Measurements from ENCODE around the gene MYT1. TPM values are rescaled to one million over a fixed set of nuclear protein-coding genes. Genes with fewer than 3 reads are reported as not detected.

The MYT1 gene
- total and polyA plus RNA-seq, 2 of the 13 experiments (the other 11 are each of a cell fraction or from before 2014, with no cell fraction given) = 0.58 to 2.5 TPM

DNA sequence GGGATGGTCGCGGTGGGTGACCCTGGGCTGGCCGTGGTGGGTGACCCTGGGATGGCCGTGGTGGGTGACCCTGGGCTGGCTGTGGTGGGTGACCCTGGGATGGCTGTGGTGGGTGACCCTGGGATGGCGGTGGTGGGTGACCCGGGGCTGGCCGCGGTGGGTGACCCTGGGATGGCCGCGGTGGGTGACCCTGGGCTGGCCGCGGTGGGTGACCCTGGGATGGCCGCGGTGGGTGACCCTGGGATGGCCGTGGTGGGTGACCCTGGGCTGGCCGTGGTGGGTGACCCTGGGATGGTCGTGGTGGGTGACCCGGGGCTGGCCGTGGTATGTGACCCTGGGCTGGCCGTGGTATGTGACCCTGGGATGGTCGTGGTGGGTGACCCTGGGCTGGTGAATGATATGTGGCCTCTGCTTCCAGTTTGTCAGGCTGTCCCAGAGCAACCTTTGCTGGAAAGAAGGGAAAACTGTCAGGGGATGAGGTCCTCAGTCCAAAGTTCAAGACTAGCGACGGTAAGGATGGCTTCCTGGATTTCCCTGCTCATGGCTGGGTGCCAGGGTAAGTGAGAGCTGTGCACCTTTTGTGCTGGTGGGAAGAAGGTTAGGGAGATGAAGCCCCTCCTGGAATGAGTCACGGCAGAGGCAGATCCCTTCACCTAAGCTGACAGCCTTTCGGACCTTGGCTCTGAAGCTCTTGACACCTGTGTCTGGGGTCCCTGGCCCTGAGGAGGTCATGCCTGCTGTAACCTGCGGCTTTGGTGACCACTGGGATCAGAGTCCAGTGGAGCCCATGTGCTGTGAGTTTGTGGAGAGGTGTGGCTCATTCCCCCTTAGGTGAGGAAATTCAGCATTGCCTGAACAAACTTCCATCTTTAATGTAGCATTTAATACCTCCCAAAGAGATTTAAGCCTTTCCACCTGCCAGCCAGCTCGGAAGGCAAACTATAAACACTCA, 72.2 kb downstream of the MYT1 start (continued):
- TF ChIP-seq AGO1 (IDR thresholded peaks at IDR 0.05; ENCODE audit: low read depth, low read length, poor library complexity, severe bottlenecking) (no peak), ZFP36L1 (CRISPR knock-in tag; IDR thresholded peaks at IDR 0.05) (no peak), NRL (CRISPR knock-in tag; IDR thresholded peaks at IDR 0.05; ENCODE audit: borderline replicate concordance) (peak; percentile 53; the same call in 1 of the 2 replicates), SNAPC2 (CRISPR knock-in tag; IDR thresholded peaks at IDR 0.05) (0 out of 2 replicates have a peak, but pooled peaks have one; percentile 27), ERF (CRISPR knock-in tag; IDR thresholded peaks at IDR 0.05) (peak; percentile 85), RFXAP (CRISPR knock-in tag; IDR thresholded peaks at IDR 0.05; ENCODE audit: borderline replicate concordance) (no peak), HMG20A (CRISPR knock-in tag; IDR thresholded peaks at IDR 0.05; ENCODE audit: borderline replicate concordance) (peak; percentile 78; the same call in 1 of the 2 replicates), MEIS1 (CRISPR knock-in tag; IDR thresholded peaks at IDR 0.05; ENCODE audit: borderline replicate concordance) (peak; percentile 95), RFX3 (CRISPR knock-in tag; IDR thresholded peaks at IDR 0.05) (no peak), ZNF44 (CRISPR knock-in tag; IDR thresholded peaks at IDR 0.05) (no peak), ZNF850 (CRISPR knock-in tag; conservative IDR thresholded peaks at IDR 0.05) (no peak), PBX3 (CRISPR knock-in tag; IDR thresholded peaks at IDR 0.05; ENCODE audit: borderline replicate concordance) (no peak), ZSCAN25 (CRISPR knock-in tag; IDR thresholded peaks at IDR 0.05) (peak; percentile 70; the same call in 1 of the 2 replicates), ZNF10 (CRISPR knock-in tag; IDR thresholded peaks at IDR 0.05; ENCODE audit: borderline replicate concordance, low read depth) (no peak), FOXK1 (CRISPR knock-in tag; IDR thresholded peaks at IDR 0.05; ENCODE audit: borderline replicate concordance, low read depth) (0 out of 2 replicates have a peak, but pooled peaks have one; percentile 76), SP140L (CRISPR knock-in tag; IDR thresholded peaks at IDR 0.05; ENCODE audit: borderline replicate concordance) (no peak), ZNF839 (CRISPR knock-in tag; IDR thresholded peaks at IDR 0.05; ENCODE audit: borderline replicate concordance) (0 out of 2 replicates have a peak, but pooled peaks have one; percentile 43), ZNF230 (CRISPR knock-in tag; IDR thresholded peaks at IDR 0.05) (peak; percentile 53; the same call in 1 of the 2 replicates), SOX5 (CRISPR knock-in tag; IDR thresholded peaks at IDR 0.05; ENCODE audit: borderline replicate concordance) (peak; percentile 73), DMTF1 (CRISPR knock-in tag; IDR thresholded peaks at IDR 0.05) (no peak), TBP (CRISPR knock-in tag; IDR thresholded peaks at IDR 0.05) (no peak), TARDBP (CRISPR knock-in tag; IDR thresholded peaks at IDR 0.05) (no peak; the same call in 1 of the 2 replicates), U2AF2 (IDR thresholded peaks at IDR 0.05; ENCODE audit: low read depth, low read length) (no peak)
- TF ChIP-seq, protein P1, sequence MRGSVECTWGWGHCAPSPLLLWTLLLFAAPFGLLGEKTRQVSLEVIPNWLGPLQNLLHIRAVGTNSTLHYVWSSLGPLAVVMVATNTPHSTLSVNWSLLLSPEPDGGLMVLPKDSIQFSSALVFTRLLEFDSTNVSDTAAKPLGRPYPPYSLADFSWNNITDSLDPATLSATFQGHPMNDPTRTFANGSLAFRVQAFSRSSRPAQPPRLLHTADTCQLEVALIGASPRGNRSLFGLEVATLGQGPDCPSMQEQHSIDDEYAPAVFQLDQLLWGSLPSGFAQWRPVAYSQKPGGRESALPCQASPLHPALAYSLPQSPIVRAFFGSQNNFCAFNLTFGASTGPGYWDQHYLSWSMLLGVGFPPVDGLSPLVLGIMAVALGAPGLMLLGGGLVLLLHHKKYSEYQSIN (CRISPR knock-in tag; IDR thresholded peaks at IDR 0.05; ENCODE audit: borderline replicate concordance) = no peak

Data from HepG2 (cell line).